ENCODE data around the gene KRTAP10-7. TPM values are rescaled to one million over a fixed set of nuclear protein-coding genes. Genes with fewer than 3 reads are reported as not detected.
"Not testable (repeated sequence)": the region's sequence is repeated elsewhere in the genome, so short reads cannot be mapped to it uniquely, and the experiment has no call there.

The KRTAP10-7 gene
- total RNA-seq, 3 donors from 2014 or later: not detected

GRCh38 chr21:44643741-44644310, 43.4 kb downstream of the KRTAP10-7 start:
- Histone ChIP-seq H3K27me3 (peaks cover 0 to 53% of the 10 kb centered on the region in 2 donors), H3K9me3 (peaks cover 16 to 33% of the 10 kb centered on the region in 2 donors), H3K36me3 (no peaks in the 10 kb centered on the region), H3K27ac (no peak overlapping the region), H3K4me1 (no peaks in the 10 kb centered on the region), H3K4me3 (no peak overlapping the region)
- TF ChIP-seq, protein P1, sequence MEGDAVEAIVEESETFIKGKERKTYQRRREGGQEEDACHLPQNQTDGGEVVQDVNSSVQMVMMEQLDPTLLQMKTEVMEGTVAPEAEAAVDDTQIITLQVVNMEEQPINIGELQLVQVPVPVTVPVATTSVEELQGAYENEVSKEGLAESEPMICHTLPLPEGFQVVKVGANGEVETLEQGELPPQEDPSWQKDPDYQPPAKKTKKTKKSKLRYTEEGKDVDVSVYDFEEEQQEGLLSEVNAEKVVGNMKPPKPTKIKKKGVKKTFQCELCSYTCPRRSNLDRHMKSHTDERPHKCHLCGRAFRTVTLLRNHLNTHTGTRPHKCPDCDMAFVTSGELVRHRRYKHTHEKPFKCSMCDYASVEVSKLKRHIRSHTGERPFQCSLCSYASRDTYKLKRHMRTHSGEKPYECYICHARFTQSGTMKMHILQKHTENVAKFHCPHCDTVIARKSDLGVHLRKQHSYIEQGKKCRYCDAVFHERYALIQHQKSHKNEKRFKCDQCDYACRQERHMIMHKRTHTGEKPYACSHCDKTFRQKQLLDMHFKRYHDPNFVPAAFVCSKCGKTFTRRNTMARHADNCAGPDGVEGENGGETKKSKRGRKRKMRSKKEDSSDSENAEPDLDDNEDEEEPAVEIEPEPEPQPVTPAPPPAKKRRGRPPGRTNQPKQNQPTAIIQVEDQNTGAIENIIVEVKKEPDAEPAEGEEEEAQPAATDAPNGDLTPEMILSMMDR (IDR thresholded peaks at IDR 0.05): no peak
- no peak for TF ChIP-seq POLR2AphosphoS5 (IDR thresholded peaks at IDR 0.05)
- TF ChIP-seq POLR2A (IDR thresholded peaks at IDR 0.05): no peak
- DNase-seq (ENCODE audit: low spot score in 2 of 2): no peak
- intact Hi-C loops (cut with DNase I; ENCODE audit: low total_unique reads): no loop called here

DNA sequence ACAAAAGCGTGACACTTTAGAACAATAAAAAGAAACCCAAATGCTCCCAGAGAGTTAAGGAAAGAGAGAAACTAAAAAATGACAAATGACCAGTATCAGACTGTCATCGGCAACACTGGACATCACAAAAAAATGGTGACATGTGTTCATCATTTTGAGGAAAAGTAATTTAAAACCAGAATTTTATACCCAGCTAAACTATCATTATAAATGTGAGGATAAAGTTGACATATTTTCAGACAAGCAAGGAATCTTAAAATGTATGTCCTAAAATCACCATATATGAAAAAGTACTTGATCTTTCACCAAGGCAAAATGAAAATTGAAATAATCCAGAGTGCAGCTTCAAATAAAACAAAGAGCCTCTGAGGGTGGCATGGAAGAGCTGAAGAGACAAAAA, 44.5 kb downstream of the KRTAP10-7 start:
- Histone ChIP-seq H3K9me3 (peaks cover 16 to 33% of the 10 kb centered on the region in 2 donors), H3K4me3 (no peak overlapping the region), H3K4me1 (no peaks in the 10 kb centered on the region), H3K36me3 (no peaks in the 10 kb centered on the region), H3K27me3 (peaks cover 0 to 50% of the 10 kb centered on the region in 2 donors), H3K27ac (no peak overlapping the region)
- TF ChIP-seq, protein P1 (IDR thresholded peaks at IDR 0.05): no peak
- TF ChIP-seq POLR2AphosphoS5 (IDR thresholded peaks at IDR 0.05) (no peak), POLR2A (IDR thresholded peaks at IDR 0.05) (no peak)
- intact Hi-C loops (cut with DNase I; ENCODE audit: low total_unique reads): no loop called here
- no peak for DNase-seq (ENCODE audit: low spot score in 2 of 2)

GRCh38 chr21:44646366-44647221, 46.2 kb downstream of the KRTAP10-7 start, which contains the start of gene KRTAP10-11:
TSS of gene KRTAP10-11 (plus strand) at chr21:44646414. CDS start at chr21:44646459, 45 bp downstream.
- Histone ChIP-seq H3K9me3 (peaks cover 16 to 24% of the 10 kb centered on the region in 2 donors), H3K27me3 (peaks cover 0 to 34% of the 10 kb centered on the region in 2 donors)
- H3K4me3 ChIP-seq; H3K36me3 ChIP-seq; intact Hi-C loops (cut with DNase I; ENCODE audit: low total_unique reads); DNase-seq (ENCODE audit: low spot score in 2 of 2); H3K27ac ChIP-seq; H3K4me1 ChIP-seq: not testable (repeated sequence)

DNA sequence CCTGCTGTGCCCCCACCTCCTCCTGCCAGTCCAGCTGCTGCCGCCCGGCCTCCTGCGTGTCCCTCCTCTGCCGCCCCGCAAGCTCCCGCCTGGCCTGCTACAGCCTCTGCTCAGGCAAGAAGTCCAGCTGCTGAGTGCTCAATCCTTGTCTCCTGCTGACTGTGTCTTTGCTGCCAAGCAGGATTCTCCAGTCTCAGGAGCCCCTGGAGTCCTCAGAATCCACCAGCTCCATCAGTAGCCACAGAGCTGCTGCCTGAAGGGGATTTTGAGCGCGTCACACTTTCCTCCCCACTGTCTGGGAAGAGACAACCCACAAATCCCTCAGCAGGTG, 46.8 kb downstream of the KRTAP10-7 start:
- Histone ChIP-seq H3K27ac (no peak overlapping the region), H3K27me3 (peaks cover 0 to 33% of the 10 kb centered on the region in 2 donors), H3K4me1 (no peaks in the 10 kb centered on the region), H3K36me3 (no peaks in the 10 kb centered on the region), H3K4me3 (no peak overlapping the region), H3K9me3 (peaks cover 16 to 23% of the 10 kb centered on the region in 2 donors)
- TF ChIP-seq POLR2A (IDR thresholded peaks at IDR 0.05) (no peak), POLR2AphosphoS5 (IDR thresholded peaks at IDR 0.05) (no peak)
- TF ChIP-seq, protein P1 (IDR thresholded peaks at IDR 0.05): no peak
- intact Hi-C loops (cut with DNase I; ENCODE audit: low total_unique reads): no loop called here
- no peak for DNase-seq (ENCODE audit: low spot score in 2 of 2)

DNA sequence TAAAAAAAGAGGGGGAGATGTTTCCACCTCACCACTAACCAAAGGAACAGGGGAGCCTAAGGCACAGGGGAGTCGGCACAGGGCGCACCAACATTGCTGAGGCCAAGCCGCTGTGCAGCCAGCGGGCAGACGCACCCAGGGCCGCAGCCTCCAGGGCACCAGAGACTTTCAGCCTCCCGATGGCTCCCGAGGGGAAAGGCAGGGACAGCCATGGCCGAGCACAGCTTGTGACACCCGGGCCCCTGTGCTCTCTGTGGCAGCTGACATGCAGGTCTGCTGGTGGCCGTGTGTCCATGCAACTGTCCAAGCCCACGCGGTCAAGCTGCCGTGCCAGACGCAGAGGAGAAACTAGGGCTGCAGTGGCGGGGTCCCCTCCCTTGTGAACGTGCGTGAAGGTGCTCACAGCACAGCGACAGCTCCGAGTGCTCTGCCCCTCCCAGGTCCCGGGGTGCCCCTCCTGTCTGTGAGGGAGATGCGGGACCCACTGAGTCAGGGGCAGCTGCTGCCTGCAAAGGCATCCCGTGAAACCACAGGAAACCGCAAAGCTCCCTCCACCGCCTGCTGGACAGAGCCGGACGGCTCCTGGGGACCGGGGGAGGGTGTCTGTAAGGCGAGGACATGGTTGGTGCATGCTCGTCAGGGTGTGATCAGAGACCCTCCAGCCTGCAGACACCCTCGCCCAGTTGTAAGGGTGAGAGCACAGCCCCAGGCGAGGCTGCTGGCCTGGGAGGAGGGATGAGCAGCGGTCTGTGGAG, 48.3 kb downstream of the KRTAP10-7 start:
- Histone ChIP-seq H3K4me3 (no peak overlapping the region), H3K4me1 (no peaks in the 10 kb centered on the region), H3K27me3 (peaks cover 0 to 33% of the 10 kb centered on the region in 2 donors), H3K9me3 (peaks cover 15 to 18% of the 10 kb centered on the region in 2 donors), H3K27ac (no peak overlapping the region), H3K36me3 (no peaks in the 10 kb centered on the region)
- intact Hi-C loops (cut with DNase I; ENCODE audit: low total_unique reads): no loop called here
- TF ChIP-seq POLR2A (IDR thresholded peaks at IDR 0.05): no peak
- TF ChIP-seq POLR2AphosphoS5 (IDR thresholded peaks at IDR 0.05): no peak
- TF ChIP-seq, protein P1 (IDR thresholded peaks at IDR 0.05): no peak
- DNase-seq (ENCODE audit: low spot score in 2 of 2): no peak

Measured in breast epithelium (tissue), 4 donors.